Stimulated activated naive CD4-positive, alpha-beta T cell treated with Interleukin-2 at 50 U/mL for 16 hours (primary cell): ENCODE measurements around the gene SORBS2.
"Not testable (repeated sequence)": the region's sequence is repeated elsewhere in the genome, so short reads cannot be mapped to it uniquely, and the experiment has no call there.

Experiments
- DNase-seq: peaks from one replicate; lab custom pipeline; 2025; lab: John Stamatoyannopoulos, UW

The SORBS2 gene

DNA sequence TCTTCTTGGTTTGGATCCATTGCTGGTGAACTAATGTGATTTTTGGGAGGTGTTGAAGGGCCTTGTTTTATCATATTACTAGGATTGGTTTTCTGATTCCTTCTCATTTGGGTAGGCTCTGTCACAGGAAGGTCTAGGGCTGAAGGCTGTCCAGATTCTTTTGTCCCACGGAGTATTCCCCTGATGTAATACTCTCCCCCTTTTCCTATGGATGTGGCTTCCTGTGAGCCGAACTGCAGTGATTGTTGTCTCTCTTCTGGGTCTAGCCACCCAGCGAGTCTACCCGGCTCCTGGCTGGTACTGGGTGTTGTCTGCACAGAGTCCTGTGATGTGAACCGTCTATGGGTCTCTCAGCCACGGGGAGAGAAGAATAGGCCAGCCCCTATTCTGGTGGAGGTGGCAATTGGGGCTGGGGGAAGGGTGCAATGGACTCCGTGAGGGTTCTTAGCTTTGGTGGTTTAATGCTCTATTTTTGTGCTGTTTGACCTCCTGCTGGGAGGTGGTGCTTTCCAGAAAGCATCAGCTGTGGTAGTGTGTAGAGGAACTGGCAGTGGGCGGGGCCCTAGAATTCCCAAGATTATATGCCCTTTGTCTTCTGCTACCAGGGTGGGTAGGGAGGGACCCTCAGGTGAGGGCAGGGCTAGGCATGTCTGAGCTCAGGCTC, 252.6 kb downstream of the SORBS2 start:
- DNase-seq = not testable (repeated sequence)

- DNase-seq = no peak
These were observed 257.4 kb downstream of the SORBS2 start for GRCh38 chr4:185554365-185555126.

- DNase-seq = no peak
These were observed 259.7 kb downstream of the SORBS2 start for GRCh38 chr4:185552254-185552653.

- no peak for DNase-seq
These were observed 261.1 kb downstream of the SORBS2 start for GRCh38 chr4:185550933-185551332.

DNA sequence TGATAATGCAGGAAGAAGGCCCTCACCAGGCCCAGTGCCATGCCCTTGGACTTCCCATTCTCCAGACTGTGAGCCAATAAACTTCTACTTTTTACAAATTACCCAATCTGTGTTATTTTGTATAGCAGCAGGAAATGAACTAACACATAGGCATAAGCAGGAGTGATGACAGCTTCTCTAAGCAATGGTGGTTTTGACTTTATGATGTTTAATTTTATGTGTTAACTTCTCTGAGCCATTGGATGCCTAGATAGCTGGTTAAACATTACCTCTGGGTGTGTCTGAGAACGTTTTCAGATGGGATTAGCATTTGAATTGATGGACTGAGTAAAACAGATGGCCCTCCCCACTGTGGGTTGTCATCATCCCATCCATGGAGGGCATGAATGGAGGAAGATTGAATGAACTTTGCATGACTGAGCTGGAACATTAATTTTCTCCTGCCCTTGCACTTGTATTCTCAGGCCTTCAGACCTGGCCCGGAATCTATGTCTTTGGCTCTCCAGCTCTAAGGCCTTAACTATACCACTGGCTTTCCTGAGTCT, 262.8 kb downstream of the SORBS2 start:
- no peak for DNase-seq

DNA sequence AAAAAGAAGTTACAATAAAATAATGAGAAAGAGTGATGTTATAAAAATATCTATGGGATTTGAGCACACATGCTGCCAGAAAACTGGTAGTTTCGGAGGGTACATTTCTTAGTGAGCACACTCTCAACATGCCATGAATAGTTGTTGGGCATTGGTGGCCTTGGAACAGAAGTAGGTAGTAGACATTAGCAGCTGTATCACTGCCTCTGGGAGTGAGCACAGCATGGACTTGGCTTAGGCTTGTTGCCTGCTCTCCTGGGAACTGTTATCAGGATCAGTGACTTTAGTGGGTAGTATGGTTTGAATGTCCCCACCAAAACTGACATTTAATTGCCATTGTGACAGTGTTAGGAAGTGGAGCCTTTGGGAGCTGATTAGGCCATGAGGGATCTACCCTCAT, 263.4 kb downstream of the SORBS2 start:
- DNase-seq = no peak

GRCh38 chr4:185546335-185546734, 265.7 kb downstream of the SORBS2 start:
- no peak for DNase-seq

DNA sequence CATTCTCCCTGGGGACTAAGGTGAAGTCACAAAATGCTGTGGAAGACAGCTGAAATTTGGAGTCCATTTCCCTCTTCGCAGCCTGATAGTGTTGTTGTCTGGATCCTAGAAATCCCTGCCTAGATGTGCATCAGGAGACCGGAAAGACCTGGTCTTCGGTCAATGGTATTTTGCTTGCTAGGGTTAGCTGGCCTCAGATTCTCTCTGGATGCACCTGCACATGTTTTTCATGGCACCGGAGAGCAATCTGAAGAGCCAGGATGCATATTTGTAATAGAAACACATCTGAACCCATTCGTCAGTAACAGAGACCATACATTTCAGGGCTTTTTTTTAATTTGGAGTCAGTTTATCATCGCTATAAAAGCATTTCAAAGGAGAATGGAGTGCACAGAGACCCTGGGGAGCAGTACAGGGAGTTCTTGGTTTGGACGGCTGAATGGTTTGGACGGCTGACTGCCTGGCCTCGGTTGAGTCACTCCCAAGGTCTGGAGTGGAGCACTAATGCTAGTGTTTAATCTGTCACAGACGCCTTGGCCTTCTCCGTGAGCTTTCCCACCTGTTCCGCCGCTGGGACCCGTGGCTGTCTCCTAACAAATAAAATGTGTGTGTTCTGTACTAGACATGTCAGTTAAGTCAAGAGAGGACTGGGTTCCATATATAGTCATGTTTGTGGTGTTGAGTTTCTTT, 269.2 kb downstream of the SORBS2 start:
- no peak for DNase-seq

DNA sequence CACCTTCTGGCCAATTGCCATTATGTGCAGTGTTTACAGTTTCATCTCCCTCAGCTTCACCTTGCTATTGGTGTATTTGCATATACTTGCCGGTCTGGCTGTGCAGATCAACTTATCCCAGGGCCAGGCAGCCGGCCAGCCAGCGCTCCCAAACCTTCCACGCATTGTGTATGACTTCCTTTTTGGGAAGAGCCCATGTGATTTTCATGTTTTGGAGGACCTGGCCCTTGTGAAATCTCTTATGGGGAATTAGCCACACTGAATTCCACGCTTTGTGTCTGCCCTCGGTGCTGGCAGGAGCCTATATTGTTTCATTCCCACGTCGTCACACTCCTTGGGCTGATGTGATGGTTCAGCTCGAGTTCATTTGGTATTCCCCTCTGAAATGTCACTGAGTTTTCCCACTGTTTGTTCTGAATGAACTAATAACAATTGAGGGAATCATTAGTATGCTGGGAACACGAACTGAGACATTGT, 270.7 kb downstream of the SORBS2 start:
- no peak for DNase-seq

DNA sequence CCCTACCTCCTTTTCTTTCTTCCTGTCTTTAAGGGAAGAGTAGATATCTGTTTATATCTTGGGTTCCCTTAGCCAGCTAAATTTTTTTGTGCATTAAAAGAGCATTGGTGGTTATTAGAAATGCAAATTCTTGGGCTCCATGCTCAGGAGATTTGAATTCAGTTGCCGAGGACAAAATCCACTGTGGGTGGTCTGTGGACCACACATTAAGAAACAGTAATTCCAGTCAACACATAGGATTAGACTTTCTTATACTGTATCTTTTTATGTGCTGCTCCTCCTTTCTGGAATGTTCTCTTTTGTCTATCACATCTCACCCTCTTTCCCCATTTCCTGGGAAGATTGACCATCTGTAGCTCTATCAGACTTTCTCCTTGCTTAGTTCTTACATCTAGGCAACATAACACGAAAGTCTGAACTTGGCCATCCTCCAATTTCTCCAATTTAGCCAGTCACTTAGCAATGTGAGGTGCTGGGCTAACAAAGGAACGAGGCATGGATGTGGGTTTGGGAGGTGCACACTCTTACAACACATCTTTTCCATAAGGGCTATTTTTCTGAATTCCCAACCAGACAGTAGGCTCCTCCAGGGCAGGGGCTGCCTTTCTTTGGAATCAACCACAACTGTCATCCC, 271.4 kb downstream of the SORBS2 start:
- no peak for DNase-seq

DNA sequence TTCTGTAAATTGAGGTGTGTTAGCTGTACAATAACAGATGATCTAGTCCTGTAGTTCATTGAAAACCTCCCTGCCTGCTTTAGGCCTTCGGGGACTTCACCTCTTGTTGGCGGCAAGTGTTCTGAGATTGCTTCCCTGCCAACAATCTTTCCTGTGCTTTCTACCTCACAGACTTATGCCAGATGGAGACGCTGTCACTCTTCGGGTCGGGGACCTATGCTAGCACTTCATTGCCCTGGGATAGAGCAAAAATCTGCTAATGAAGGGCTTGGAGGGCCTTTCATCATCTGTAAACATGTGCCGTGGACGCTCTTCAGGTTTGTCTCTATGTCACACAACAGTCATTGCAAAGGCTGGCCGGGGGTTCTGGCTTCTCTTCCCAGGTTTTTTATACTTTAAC, 272.0 kb downstream of the SORBS2 start:
- DNase-seq = no peak

DNA sequence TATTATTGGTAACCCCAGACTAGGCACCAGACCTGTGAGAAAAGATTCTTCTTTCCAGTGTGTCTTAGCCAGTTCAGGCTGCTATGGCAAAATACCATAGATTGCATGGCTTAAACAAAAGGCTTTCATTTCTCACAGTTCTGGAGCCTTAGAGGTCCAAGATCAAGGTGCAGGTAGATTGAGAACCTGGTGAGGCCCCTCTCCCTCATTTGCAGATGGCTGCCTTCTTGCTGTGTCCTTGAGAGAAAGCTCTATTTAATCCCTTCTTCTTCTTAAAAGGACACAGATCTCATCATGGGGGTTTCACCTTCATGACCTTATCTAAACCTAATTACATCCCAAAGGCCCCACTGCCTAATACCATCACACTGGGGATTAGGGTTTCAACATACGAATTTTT, 273.2 kb downstream of the SORBS2 start:
- DNase-seq = no peak

GRCh38 chr4:185536411-185536709, 275.6 kb downstream of the SORBS2 start:
- DNase-seq = no peak

DNA sequence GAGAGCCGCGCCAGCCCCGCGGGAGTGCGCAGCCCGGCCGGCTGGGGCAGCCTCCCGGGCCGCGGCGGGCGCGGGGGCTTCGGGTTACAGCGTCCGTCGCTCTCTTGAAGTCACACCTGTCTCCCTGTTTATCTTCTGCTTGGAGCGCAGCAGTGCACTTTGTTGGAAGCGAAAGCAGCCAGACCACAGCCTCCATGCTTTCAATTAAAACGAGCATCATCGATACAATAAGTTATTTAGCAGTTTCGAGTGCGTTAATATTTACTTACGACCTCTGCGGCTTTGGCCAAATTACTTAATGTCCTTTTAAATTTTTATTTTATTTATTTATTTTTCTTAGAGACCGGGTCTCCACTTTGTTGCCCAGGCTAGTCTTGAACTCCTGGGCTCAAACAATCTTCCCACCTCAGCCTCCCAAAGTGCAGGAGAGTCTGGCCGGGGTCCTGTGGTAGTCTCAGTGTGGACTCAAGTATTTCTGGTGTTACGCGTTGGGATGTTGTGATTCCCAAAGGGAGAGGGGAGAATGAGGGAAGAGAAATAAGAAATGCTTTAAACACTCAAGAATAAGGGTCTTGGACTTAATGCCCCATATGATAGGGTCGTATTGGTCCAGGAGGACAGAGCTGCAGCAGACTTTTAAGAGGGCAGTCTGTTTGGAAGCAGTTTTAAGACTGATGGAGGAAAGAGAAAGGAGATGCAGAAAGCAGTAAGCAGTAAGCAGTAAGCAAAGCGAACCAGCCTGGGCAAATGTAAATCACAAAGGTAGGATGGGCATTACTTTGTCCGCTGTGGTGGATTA, 276.2 kb downstream of the SORBS2 start:
- no peak for DNase-seq
